ENCODE data around the gene OR1M1.

Gene OR1M1

GRCh38 chr19:9075064-9075949 is 11.6 kb upstream of the OR1M1 start:
- peak in 1 of 2 donors; percentile 5 for DNase-seq (ENCODE audit: low read depth in 2 of 2)

GRCh38 chr19:9076901-9077300 is 10.0 kb upstream of the OR1M1 start:
- DNase-seq (ENCODE audit: low read depth in 2 of 2), result no peak

- no peak for DNase-seq (ENCODE audit: low read depth in 2 of 2)
Measured at GRCh38 chr19:9078651-9079050, 8.2 kb upstream of the OR1M1 start.

GRCh38 chr19:9107375-9107774 is 20.5 kb downstream of the OR1M1 start, which contains the start of gene OR7G2:
OR7G2 (minus strand) TSS chr19:9107475; CDS start chr19:9103243, 4,232 bp downstream.
- no peak for DNase-seq (ENCODE audit: low read depth in 2 of 2)

- DNase-seq (ENCODE audit: low read depth in 2 of 2), result no peak
Measured at GRCh38 chr19:9109959-9110358, 23.1 kb downstream of the OR1M1 start.

GRCh38 chr19:9115307-9115813 is 28.5 kb downstream of the OR1M1 start, which contains the start of gene OR7G1:
OR7G1 (minus strand) TSS chr19:9115763; CDS start chr19:9115763, 0 bp downstream.
- no peak for DNase-seq (ENCODE audit: low read depth in 2 of 2)

- no peak for DNase-seq (ENCODE audit: low read depth in 2 of 2)
Measured at GRCh38 chr19:9116547-9116946, 29.7 kb downstream of the OR1M1 start.

- DNase-seq (ENCODE audit: low read depth in 2 of 2), result no peak
Measured at GRCh38 chr19:9126900-9127405, 40.1 kb downstream of the OR1M1 start, which contains the start of gene OR7G3. OR7G3 (minus strand) TSS chr19:9126950; CDS start chr19:9126950, 0 bp downstream.

- DNase-seq (ENCODE audit: low read depth in 2 of 2), result no peak
Measured at GRCh38 chr19:9128171-9128570, 41.3 kb downstream of the OR1M1 start.

GRCh38 chr19:9130965-9131364 is 44.1 kb downstream of the OR1M1 start:
- no peak for DNase-seq (ENCODE audit: low read depth in 2 of 2)

- no peak for DNase-seq (ENCODE audit: low read depth in 2 of 2)
Measured at GRCh38 chr19:9132422-9132821, 45.6 kb downstream of the OR1M1 start.

GRCh38 chr19:9139609-9140158 is 52.8 kb downstream of the OR1M1 start:
- no peak for DNase-seq (ENCODE audit: low read depth in 2 of 2)

GRCh38 chr19:9140159-9140874 is 53.5 kb downstream of the OR1M1 start, which contains the start of gene ZNF317:
ZNF317 (plus strand) TSS chr19:9140397; CDS start chr19:9156017, 15,620 bp downstream.
- peak; percentile 78 to 81 for DNase-seq (ENCODE audit: low read depth in 2 of 2)

GRCh38 chr19:9144920-9145319 is 58.1 kb downstream of the OR1M1 start:
- no peak for DNase-seq (ENCODE audit: low read depth in 2 of 2)

Data from stimulated activated CD8-positive, alpha-beta memory T cell treated with anti-CD3 and anti-CD28 coated beads, Interleukin-15, amount 100 ng/mL, for 48 hours (primary cell).